Measurements from ENCODE around the gene NMNAT2.
"Not testable (repeated sequence)": the region's sequence is repeated elsewhere in the genome, so short reads cannot be mapped to it uniquely, and the experiment has no call there.

NMNAT2 gene

GRCh38 chr1:183259924-183260323 is 158.3 kb downstream of the NMNAT2 start:
- no peak for DNase-seq (ENCODE audit: low spot score)

- DNase-seq (ENCODE audit: low spot score) = no peak
Measured at GRCh38 chr1:183255073-183255472, 163.1 kb downstream of the NMNAT2 start.

DNA sequence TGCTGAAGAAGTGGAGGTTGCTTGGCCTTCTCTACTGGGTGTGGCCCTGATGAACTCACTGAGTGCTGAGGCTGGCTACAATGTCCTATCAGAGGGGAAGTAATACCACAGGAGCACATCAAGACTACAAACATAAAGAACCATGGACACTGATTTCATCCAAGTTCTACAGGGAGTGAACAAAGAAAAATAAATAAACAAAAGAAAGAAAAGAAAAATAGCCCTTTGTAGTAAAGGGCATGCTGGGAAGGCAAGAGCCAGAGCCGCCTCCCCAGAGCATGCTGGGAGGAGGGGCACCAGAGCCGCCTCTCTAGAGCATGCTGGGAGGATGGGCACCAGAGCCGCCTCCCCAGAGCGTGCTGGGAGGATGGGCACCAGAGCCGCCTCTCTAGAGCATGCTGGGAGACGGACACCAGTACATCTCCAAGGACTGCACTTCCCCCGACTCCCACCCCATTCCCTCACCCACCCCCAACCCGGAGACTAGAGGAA is 166.2 kb downstream of the NMNAT2 start:
- no peak for DNase-seq (ENCODE audit: low spot score)

- DNase-seq (ENCODE audit: low spot score) = no peak
Measured at GRCh38 chr1:183251101-183251958, 166.8 kb downstream of the NMNAT2 start.

- DNase-seq (ENCODE audit: low spot score) = no peak
Measured at GRCh38 chr1:183249941-183250452, 168.2 kb downstream of the NMNAT2 start.

- DNase-seq (ENCODE audit: low spot score) = no peak
Measured at GRCh38 chr1:183248989-183249691, 169.0 kb downstream of the NMNAT2 start.

GRCh38 chr1:183247931-183248330 is 170.2 kb downstream of the NMNAT2 start:
- no peak for DNase-seq (ENCODE audit: low spot score)

DNA sequence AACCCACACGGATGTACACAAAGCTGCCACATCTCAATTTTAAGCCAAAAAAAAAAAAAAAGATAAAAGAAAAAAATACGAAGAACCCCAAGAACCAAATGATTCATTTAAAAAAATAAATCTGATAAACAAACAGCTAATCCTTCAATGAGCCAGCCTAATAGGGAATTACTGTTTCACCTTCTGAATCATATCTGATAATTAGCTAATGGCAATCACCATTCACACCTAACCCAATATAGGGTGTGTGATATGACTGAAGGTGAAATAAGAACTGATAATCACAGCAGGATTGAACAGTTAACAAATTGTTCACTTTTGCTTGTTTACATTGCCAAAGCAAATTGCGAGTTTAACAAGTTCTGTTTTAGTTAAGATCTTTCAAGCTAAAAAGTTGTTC is 170.7 kb downstream of the NMNAT2 start:
- no peak for DNase-seq (ENCODE audit: low spot score)

- DNase-seq (ENCODE audit: low spot score) = no peak
Measured at GRCh38 chr1:183247066-183247465, 171.1 kb downstream of the NMNAT2 start.

DNA sequence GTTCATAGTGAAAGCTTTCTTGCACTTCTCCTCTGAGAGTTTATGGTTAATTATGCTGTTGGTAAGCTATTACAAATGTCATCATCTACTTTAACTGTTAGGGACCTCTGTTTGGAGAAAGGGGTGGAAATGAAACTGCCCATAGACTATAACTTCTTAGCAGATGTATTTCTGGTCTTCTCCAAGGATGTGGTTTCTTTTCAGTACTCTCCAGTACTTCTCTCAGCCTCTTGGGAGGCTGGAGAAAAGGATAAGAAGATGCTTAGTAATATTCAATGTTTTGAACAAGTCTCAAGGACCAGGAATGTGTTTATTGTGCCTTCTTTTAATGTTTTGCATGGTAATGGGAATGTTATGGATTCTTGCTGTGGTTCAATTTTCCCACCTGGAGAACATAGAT is 171.7 kb downstream of the NMNAT2 start:
- no peak for DNase-seq (ENCODE audit: low spot score)

- DNase-seq (ENCODE audit: low spot score) = no peak
Measured at GRCh38 chr1:183245357-183245756, 172.8 kb downstream of the NMNAT2 start.

DNA sequence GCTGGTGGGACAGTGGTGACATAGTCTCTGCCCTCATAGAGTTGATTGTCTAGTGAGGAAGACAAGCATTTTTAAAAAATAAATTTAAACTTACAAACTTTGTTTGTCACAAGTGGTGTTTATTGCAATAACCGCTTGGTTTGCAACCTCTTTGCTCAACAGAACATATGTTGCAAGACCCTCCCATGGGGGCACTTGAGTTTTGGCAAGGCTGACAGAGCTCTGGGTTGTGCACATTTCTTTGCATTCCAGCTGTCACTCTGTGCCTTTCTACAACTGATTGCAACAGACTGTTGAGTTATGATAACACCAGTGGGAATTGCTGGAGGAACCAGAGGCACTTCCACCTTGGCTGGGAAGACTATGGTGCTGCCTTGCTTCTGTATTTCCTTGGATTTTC is 173.7 kb downstream of the NMNAT2 start:
- DNase-seq (ENCODE audit: low spot score) = no peak

DNA sequence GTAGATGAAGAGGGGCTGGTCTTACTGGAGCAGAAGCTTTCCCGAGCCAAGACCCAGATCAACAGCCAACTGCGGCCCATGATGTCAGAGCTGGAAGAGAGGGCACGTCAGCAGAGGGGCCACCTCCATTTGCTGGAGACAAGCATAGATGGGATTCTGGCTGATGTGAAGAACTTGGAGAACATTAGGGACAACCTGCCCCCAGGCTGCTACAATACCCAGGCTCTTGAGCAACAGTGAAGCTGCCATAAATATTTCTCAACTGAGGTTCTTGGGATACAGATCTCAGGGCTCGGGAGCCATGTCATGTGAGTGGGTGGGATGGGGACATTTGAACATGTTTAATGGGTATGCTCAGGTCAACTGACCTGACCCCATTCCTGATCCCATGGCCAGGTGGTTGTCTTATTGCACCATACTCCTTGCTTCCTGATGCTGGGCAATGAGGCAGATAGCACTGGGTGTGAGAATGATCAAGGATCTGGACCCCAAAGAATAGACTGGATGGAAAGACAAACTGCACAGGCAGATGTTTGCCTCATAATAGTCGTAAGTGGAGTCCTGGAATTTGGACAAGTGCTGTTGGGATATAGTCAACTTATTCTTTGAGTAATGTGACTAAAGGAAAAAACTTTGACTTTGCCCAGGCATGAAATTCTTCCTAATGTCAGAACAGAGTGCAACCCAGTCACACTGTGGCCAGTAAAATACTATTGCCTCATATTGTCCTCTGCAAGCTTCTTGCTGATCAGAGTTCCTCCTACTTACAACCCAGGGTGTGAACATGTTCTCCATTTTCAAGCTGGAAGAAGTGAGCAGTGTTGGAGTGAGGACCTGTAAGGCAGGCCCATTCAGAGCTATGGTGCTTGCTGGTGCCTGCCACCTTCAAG is 174.8 kb downstream of the NMNAT2 start:
- DNase-seq (ENCODE audit: low spot score) = no peak

DNA sequence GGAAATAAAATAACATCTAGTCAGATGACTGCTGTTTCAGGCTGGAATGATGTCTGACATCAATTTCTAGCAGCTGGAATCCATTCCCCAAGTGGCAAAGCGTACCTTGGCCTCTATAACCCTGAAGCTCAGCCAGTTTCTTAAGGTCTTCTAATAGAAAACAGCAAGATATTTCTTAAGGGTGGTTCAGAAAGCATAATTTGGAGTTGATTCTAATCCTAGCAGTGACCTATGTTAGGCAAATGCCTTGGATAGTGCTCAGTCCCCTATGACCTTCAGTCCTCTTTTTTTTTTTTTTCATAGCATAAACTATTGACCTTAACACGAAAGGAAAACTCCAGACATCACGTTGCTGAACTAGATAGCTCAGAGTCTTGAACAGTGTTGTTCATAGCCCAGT is 175.6 kb downstream of the NMNAT2 start:
- no peak for DNase-seq (ENCODE audit: low spot score)

DNA sequence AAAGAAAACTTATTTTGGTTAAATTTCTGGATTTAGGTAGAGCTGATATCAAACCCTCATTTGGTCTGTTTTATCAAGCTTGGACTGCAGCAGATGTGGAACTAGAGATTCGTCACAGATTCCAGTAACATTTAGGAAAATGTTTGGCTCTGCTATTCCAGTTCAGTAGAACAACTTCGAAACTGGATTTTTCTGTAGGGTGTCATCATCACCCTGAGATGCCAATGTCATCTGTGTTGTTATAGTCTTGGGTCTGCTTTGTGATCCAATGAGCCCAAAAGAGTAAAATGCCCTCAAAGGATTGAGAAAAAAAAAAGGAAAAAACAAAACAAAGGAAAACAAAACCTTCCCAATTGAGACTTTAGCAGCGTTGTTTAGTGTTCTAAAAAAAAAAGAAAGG is 176.7 kb downstream of the NMNAT2 start:
- no peak for DNase-seq (ENCODE audit: low spot score)

DNA sequence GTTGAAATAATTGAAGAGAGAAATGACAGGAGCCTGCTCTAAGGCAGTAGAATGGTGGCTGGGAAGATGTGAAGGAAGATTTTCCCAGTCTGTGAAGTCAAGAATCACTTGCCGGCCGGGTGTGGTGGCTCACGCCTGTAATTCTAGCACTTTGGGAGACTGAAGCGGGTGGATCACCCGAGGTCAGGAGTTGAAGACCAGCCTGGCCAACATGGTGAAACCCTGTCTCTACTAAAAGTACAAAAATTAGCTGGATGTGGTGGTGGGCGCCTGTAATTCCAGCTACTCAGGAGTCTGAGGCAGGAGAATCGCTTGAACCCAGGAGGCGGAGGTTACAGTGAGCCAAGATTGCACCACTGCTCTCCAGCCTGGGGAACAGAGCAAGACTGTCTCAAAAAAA is 177.3 kb downstream of the NMNAT2 start:
- not testable (repeated sequence) for DNase-seq (ENCODE audit: low spot score)

DNA sequence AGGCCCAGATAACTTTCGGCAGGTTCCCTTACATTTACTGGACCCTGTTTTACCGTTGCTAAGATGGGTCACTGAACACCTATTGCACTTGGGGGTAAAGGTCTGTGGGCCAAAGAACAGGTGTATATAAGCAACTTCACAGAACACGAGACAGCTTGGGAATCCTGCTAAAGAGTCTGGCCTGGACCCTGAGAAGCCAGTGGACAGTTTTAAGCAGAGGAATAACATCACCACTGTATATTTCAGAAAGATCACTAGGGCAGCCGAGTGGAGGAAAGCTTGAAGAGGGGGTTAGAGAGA is 177.7 kb downstream of the NMNAT2 start:
- DNase-seq (ENCODE audit: low spot score) = no peak

DNA sequence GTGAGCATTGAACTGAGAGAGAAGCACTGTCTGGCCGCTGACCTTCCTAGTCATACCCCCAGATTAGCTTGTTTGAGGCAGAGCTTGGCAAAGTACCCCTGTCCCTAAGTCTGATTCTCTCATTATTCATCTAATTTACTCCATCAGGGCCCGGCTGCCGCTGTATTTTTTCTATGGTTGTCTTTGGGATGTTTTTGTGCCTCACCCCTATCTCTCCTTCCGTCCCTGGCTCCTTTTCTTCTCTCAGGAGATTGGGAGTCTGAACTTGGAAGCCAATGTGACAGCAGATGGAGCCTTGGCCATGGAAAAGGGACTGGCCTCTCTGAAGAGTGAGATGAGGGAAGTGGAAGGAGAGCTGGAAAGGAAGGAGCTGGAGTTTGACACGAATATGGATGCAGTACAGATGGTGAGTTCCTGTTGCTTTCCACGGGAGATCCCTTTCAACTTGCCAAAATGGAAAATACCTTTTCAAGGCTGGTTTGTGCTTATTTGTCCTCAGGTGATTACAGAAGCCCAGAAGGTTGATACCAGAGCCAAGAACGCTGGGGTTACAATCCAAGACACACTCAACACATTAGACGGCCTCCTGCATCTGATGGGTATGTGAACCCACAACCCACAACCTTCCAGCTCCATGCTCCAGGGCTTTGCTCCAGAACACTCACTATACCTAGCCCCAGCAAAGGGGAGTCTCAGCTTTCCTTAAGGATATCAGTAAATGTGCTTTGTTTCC is 178.2 kb downstream of the NMNAT2 start:
- no peak for DNase-seq (ENCODE audit: low spot score)

DNA sequence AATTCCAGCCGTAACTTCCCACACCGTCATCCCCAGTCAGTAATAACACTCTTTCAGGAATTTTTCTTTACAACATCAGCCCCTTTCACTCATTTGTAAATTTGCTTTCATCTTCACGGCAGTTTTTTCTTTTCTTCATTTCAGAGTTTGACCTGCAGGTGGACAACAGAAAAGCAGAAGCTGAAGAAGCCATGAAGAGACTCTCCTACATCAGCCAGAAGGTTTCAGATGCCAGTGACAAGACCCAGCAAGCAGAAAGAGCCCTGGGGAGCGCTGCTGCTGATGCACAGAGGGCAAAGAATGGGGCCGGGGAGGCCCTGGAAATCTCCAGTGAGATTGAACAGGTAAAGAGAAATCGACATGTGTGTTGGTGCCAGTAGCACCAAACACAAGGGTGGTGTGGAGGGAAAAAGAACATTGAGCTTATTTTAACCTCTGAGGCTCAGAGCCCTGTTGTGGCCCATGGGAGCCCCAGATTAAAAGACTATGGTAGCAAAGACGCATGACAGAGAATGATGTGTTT is 178.9 kb downstream of the NMNAT2 start:
- no peak for DNase-seq (ENCODE audit: low spot score)

GRCh38 chr1:183238071-183238470 is 180.1 kb downstream of the NMNAT2 start:
- DNase-seq (ENCODE audit: low spot score) = no peak

DNA sequence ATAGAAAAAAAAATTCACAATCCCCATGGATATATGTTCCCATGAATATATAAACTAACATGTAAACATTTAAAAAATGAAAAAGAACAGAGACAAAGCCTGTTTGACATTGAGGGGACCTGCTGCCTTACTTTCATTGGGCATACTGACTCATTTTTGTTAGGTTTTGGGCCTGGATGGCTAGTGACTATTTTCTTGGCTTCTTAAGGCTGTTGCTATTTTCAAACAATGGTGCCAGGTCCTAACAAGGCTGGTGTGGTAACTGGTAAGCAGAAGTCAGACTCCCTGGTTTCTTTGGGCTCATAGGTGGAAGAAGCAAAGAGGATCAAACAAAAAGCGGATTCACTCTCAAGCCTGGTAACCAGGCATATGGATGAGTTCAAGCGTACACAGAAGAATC is 181.1 kb downstream of the NMNAT2 start:
- DNase-seq (ENCODE audit: low spot score) = no peak

All from pons (tissue), 1 donor.